Peyer's patch (tissue), 4 donors: ENCODE data around the gene DDR1.

Source experiments
- CTCF ChIP-seq, 6 experiments: fragments of 450-650 bp in 4 of 6; fragments of 200-600 bp in 2 of 6; sonication (generic) in 1 of 6; IDR thresholded peaks; one replicate each; pipeline ENCODE4 v1.5.1; 2017 to 2019; ENCODE audit warnings: antibody characterized with exemption in 6 of 6, mild to moderate bottlenecking in 3 of 6, moderate library complexity in 1 of 6
- POLR2A ChIP-seq, 2 donors: fragments of 450-650 bp; IDR thresholded peaks; one replicate each; pipeline ENCODE4 v1.5.1; 2017; ENCODE audit warnings: antibody characterized with exemption in 2 of 2, mild to moderate bottlenecking in 2 of 2, moderate library complexity in 2 of 2

- TF ChIP-seq CTCF (IDR thresholded peaks at IDR 0.05) (no peak), POLR2A (IDR thresholded peaks at IDR 0.05) (no peak)
These were observed 36.3 kb upstream of the DDR1 start for GRCh38 chr6:30847971-30848436.
